CD4-positive, alpha-beta T cell treated with Interleukin-10 for 1 hour (primary cell): Measurements from ENCODE around the gene MAML2.

Source experiments
- DNase-seq: peaks from one replicate; pipeline ENCODE4 v3.0.0-alpha.2; 2020

Gene MAML2

GRCh38 chr11:96265220-96265737 is 77.7 kb downstream of the MAML2 start:
- no peak for DNase-seq

- no peak for DNase-seq
Observed at GRCh38 chr11:96264364-96264763, 78.6 kb downstream of the MAML2 start.

- no peak for DNase-seq
Observed at GRCh38 chr11:96263238-96263763, 79.7 kb downstream of the MAML2 start.

- DNase-seq = no peak
Observed at GRCh38 chr11:96260532-96260931, 82.5 kb downstream of the MAML2 start.

GRCh38 chr11:96260067-96260511 is 82.9 kb downstream of the MAML2 start:
- DNase-seq = no peak

- DNase-seq = peak; percentile 21
Observed at GRCh38 chr11:96259134-96259830, 83.7 kb downstream of the MAML2 start.

GRCh38 chr11:96257972-96258934 is 84.7 kb downstream of the MAML2 start:
- DNase-seq = peak; percentile 69

- no peak for DNase-seq
Observed at GRCh38 chr11:96257036-96257435, 86.0 kb downstream of the MAML2 start.

GRCh38 chr11:96256215-96257011 is 86.6 kb downstream of the MAML2 start:
- DNase-seq = no peak

- no peak for DNase-seq
Observed at GRCh38 chr11:96254854-96255253, 88.1 kb downstream of the MAML2 start.

- DNase-seq = peak; percentile 60
Observed at GRCh38 chr11:96254087-96254486, 88.9 kb downstream of the MAML2 start.

GRCh38 chr11:96246718-96247552 is 96.1 kb downstream of the MAML2 start:
- no peak for DNase-seq

GRCh38 chr11:96242971-96243647 is 99.9 kb downstream of the MAML2 start:
- peak; percentile 84 for DNase-seq

- no peak for DNase-seq
Observed at GRCh38 chr11:96242191-96242847, 100.7 kb downstream of the MAML2 start.

- no peak for DNase-seq
Observed at GRCh38 chr11:96241331-96241841, 101.6 kb downstream of the MAML2 start.

- no peak for DNase-seq
Observed at GRCh38 chr11:96238563-96239135, 104.3 kb downstream of the MAML2 start.

- no peak for DNase-seq
Observed at GRCh38 chr11:96237766-96238266, 105.2 kb downstream of the MAML2 start.

- no peak for DNase-seq
Observed at GRCh38 chr11:96235751-96236150, 107.2 kb downstream of the MAML2 start.

GRCh38 chr11:96234866-96235441 is 108.0 kb downstream of the MAML2 start:
- DNase-seq = no peak
